ENCODE data around the gene ACAD10. TPM values are rescaled to one million over a fixed set of nuclear protein-coding genes. Genes with fewer than 3 reads are reported as not detected.

ACAD10 gene
- total RNA-seq: 10 to 100 TPM; 20.3 to 43.4 (median 35.6) TPM
- 10 to 100 TPM in 1 of 2 donors, 1 to 10 TPM in 1; 7.8 to 35.5 TPM for polyA plus RNA-seq
- long read RNA-seq, donor 1, transcript ACAD10-201 (21 exons, 3,959 nt): major isoform, 11 of 133 reads
- long read RNA-seq, donor 1, partial matches to known transcripts: 103 of 133 reads
- long read RNA-seq, donor 1, other reads (novel, unspliced or antisense): 18 of 133 reads
- long read RNA-seq, donor 2, transcript ACAD10-201 (21 exons, 3,959 nt): major isoform, 14 of 45 reads
- long read RNA-seq, donor 2, partial matches to known transcripts: 14 of 45 reads
- long read RNA-seq, donor 2, other reads (novel, unspliced or antisense): 15 of 45 reads
- long read RNA-seq, donor 3, transcript ACAD10-201 (21 exons, 3,959 nt): major isoform, 20 of 60 reads
- long read RNA-seq, donor 3, partial matches to known transcripts: 14 of 60 reads
- long read RNA-seq, donor 3, other reads (novel, unspliced or antisense): 24 of 60 reads

- peak within 1 kb of the TSS; percentile 72 to 99 (median 90) for H3K4me3 ChIP-seq
- DNase-seq: peak; percentile 94 to 96
- 0 to 1% methylated on average over 53 to 63 of the region's 63 CpGs for WGBS, 2 donors
- H3K9me3 ChIP-seq: no peaks in the 10 kb centered on the region
- TF ChIP-seq CTCF (IDR thresholded peaks at IDR 0.05): peak in 2 of 9 donors; percentile 15 to 23
- intact Hi-C loops (cut with DNase I): no loop called here
- peaks cover 0 to 28% (median 10%) of the 10 kb centered on the region in 9 donors for H3K36me3 ChIP-seq
- ATAC-seq: peak; percentile 93 to 99 (median 99)
- no peaks in the 10 kb centered on the region for H3K27me3 ChIP-seq
- peaks cover 8 to 34% (median 29%) of the 10 kb centered on the region in 9 donors for H3K4me1 ChIP-seq
- H3K27ac ChIP-seq: peak within 1 kb of the TSS; percentile 74 to 96 (median 92)
Observed at GRCh38 chr12:111685811-111686573, at the start of gene ACAD10, which contains the start of gene BRAP. Gene ACAD10 (plus strand): TSS chr12:111686053. CDS start chr12:111692710, 6,657 bp downstream. Gene BRAP (minus strand): TSS chr12:111685956. CDS start chr12:111685792, 164 bp downstream.

- ATAC-seq (peak; percentile 72 to 87 (median 78)), DNase-seq (peak; percentile 47 to 54)
- WGBS, 2 donors: 10 to 20% methylated on average over 19 of the region's 19 CpGs
- peaks cover 0 to 19% (median 0%) of the 10 kb centered on the region in 9 donors for H3K36me3 ChIP-seq
- no peak for TF ChIP-seq CTCF (IDR thresholded peaks at IDR 0.05)
- peaks cover 7 to 23% (median 18%) of the 10 kb centered on the region in 9 donors for H3K4me1 ChIP-seq
- no peaks in the 10 kb centered on the region for H3K27me3 ChIP-seq
- peak overlapping the region in 2 of 10 donors; percentile 0 to 7 for H3K4me3 ChIP-seq
- peak overlapping the region; percentile 15 to 84 (median 65) for H3K27ac ChIP-seq
- no peaks in the 10 kb centered on the region for H3K9me3 ChIP-seq
- intact Hi-C loops (cut with DNase I): loop anchor here in 3 of 10 donors (5.0 kb wide), 2 partner anchors 34 to 39 kb away; partner anchors contain the start of gene ATXN2 (in 2 of the 3)
Observed at GRCh38 chr12:111636209-111636945, 49.5 kb upstream of the ACAD10 start.

GRCh38 chr12:111638556-111638955 is 47.3 kb upstream of the ACAD10 start:
- no peak for TF ChIP-seq CTCF (IDR thresholded peaks at IDR 0.05)
- H3K36me3 ChIP-seq: peaks cover 0 to 40% (median 10%) of the 10 kb centered on the region in 9 donors
- WGBS, 2 donors: 70 to 83% methylated on average over 6 of the region's 6 CpGs
- H3K27ac ChIP-seq: no peak overlapping the region
- intact Hi-C loops (cut with DNase I): loop anchor here in 3 of 10 donors (5.0 kb wide), 2 partner anchors 36 to 41 kb away; partner anchors contain the start of gene ATXN2 (in 2 of the 3)
- ATAC-seq (no peak), DNase-seq (no peak)
- no peaks in the 10 kb centered on the region for H3K9me3 ChIP-seq
- H3K27me3 ChIP-seq: no peaks in the 10 kb centered on the region
- no peak overlapping the region for H3K4me3 ChIP-seq
- peaks cover 7 to 38% (median 31%) of the 10 kb centered on the region in 9 donors for H3K4me1 ChIP-seq

Measured in heart right ventricle (tissue), 16 donors.